H1 (cell line): ENCODE results near the gene GMEB2. TPM values are rescaled to one million over a fixed set of nuclear protein-coding genes. Genes with fewer than 3 reads are reported as not detected.

Experiments used
- CTCF ChIA-PET: fragments of 300-600 bp; sonication (Branson Sonifier 250); formaldehyde crosslinking; loops from one replicate; lab custom pipeline; 2021; ENCODE audit not compliant: partially characterized antibody; lab: Charles Lee
- POLR2A ChIA-PET: fragments of 300-600 bp; sonication (Branson Sonifier 250); formaldehyde crosslinking; loops from one replicate; lab custom pipeline; 2021; ENCODE audit warnings: inconsistent platforms; ENCODE audit not compliant: partially characterized antibody; lab: Charles Lee
- DNase-seq, 2 experiments: peaks; one replicate each; pipeline versions ENCODE4 v3.0.0 to v3.0.0-alpha.2; 2010 to 2022; ENCODE audit warnings: low spot score in 2 of 2, low read depth in 1 of 2, mixed read lengths in 1 of 2
- FAIRE-seq: peaks from 2 replicates; lab custom pipeline; 2011; peaks lifted over from hg19 to GRCh38; lab: Jason Lieb, UNC
- H2AFZ ChIP-seq: 2 replicates; pipeline ENCODE4 v1.8.1; 2012; ENCODE audit warnings: low read length, inconsistent platforms
- H2AK5ac ChIP-seq: 2 replicates; pipeline ENCODE4 v1.6.1; 2013; ENCODE audit warnings: low read depth, low read length
- H2BK120ac ChIP-seq: replicated peaks from 2 replicates; pipeline ENCODE3; 2013; ENCODE audit warnings: low read depth, low read length, inconsistent platforms
- H2BK12ac ChIP-seq: 2 replicates; pipeline ENCODE4 v1.6.1; 2013; ENCODE audit warnings: low read depth, low read length
- H2BK15ac ChIP-seq: 2 replicates; pipeline ENCODE4 v1.6.1; 2013; ENCODE audit warnings: low read length
- H2BK20ac ChIP-seq: 2 replicates; pipeline ENCODE4 v1.6.1; 2013; ENCODE audit warnings: low read length
- H2BK5ac ChIP-seq: 2 replicates; pipeline ENCODE4 v1.6.1; 2013; ENCODE audit warnings: low read depth, low read length
- H3K14ac ChIP-seq: 2 replicates; pipeline ENCODE4 v1.6.1; 2013; ENCODE audit warnings: inconsistent platforms; ENCODE audit not compliant: insufficient read length
- H3K18ac ChIP-seq: 2 replicates; pipeline ENCODE4 v1.6.1; 2013; ENCODE audit warnings: low read length; ENCODE audit errors: extremely low read depth
- H3K23ac ChIP-seq: 2 replicates; pipeline ENCODE4 v1.6.1; 2013; ENCODE audit warnings: inconsistent platforms; ENCODE audit not compliant: insufficient read length
- H3K23me2 ChIP-seq: 2 replicates; pipeline ENCODE4 v1.6.1; 2013; ENCODE audit warnings: low read depth, low read length
- H3K27ac ChIP-seq: 2 replicates; pipeline ENCODE4 v1.6.1; 2011; ENCODE audit warnings: low read depth, low read length, inconsistent platforms
- H3K27me3 ChIP-seq, 4 experiments: replicated peaks in 1 of 4; 1 replicate in 1 of 4; 2 replicates in 3 of 4; pipeline versions ENCODE4 v1.6.1 to v1.8.1; 2011 to 2013; ENCODE audit warnings: low read length in 3 of 4, mild to moderate bottlenecking in 3 of 4, inconsistent platforms in 2 of 4, mixed read lengths in 2 of 4, moderate library complexity in 1 of 4; ENCODE audit not compliant: control insufficient read depth in 3 of 4, insufficient read depth in 3 of 4; ENCODE audit errors: extremely low read depth in 1 of 4
- H3K36me3 ChIP-seq, 4 experiments: 2 replicates each; pipeline versions ENCODE4 v1.6.1 to v1.8.1; 2011 to 2013; ENCODE audit warnings: mild to moderate bottlenecking in 4 of 4, low read length in 3 of 4, moderate library complexity in 2 of 4, control low read depth in 1 of 4, inconsistent platforms in 1 of 4; ENCODE audit not compliant: insufficient read depth in 4 of 4, control insufficient read depth in 2 of 4
- H3K4ac ChIP-seq: replicated peaks from 2 replicates; pipeline ENCODE3; 2013; ENCODE audit warnings: low read length, low read depth, mixed read lengths, inconsistent platforms; ENCODE audit not compliant: insufficient read length
- H3K4me1 ChIP-seq, 4 experiments: replicated peaks in 1 of 4; 1 replicate in 1 of 4; 2 replicates in 3 of 4; pipeline versions ENCODE4 v1.6.1 to v1.8.1; 2011 to 2013; ENCODE audit warnings: low read length in 3 of 4, inconsistent platforms in 2 of 4, mixed read lengths in 1 of 4; ENCODE audit not compliant: insufficient read depth in 4 of 4, control insufficient read depth in 3 of 4
- H3K4me2 ChIP-seq, 2 experiments: 2 replicates each; pipeline versions ENCODE4 v1.6.1 to v1.8.1; 2011 to 2013; ENCODE audit warnings: low read depth in 2 of 2, low read length in 2 of 2, control low read depth in 1 of 2, inconsistent platforms in 1 of 2, mild to moderate bottlenecking in 1 of 2; ENCODE audit not compliant: insufficient read depth in 1 of 2
- H3K4me3 ChIP-seq, 4 experiments: fragments of 200-600, 300-600 bp in 1 of 4; sonication (generic), shearing (Covaris generic), sonication (Bioruptor Twin) in 1 of 4; 2 replicates each; pipeline versions ENCODE4 v1.5.1 to v1.8.1; 2011 to 2016; ENCODE audit warnings: low read length in 4 of 4, low read depth in 3 of 4, control low read depth in 2 of 4, inconsistent platforms in 2 of 4, mild to moderate bottlenecking in 2 of 4, mixed read lengths in 1 of 4, moderate library complexity in 1 of 4; ENCODE audit not compliant: insufficient read depth in 2 of 4; ENCODE audit errors: extremely low read depth in 1 of 4
- H3K56ac ChIP-seq: replicated peaks from 2 replicates; pipeline ENCODE3; 2013; ENCODE audit warnings: low read depth, mild to moderate bottlenecking, mixed read lengths, low read length, inconsistent platforms; ENCODE audit not compliant: insufficient read length
- H3K79me1 ChIP-seq: 2 replicates; pipeline ENCODE4 v1.6.1; 2013; ENCODE audit warnings: low read depth, low read length, control low read depth
- H3K79me2 ChIP-seq, 2 experiments: 2 replicates each; pipeline versions ENCODE4 v1.6.1 to v1.8.1; 2012 to 2013; ENCODE audit warnings: low read length in 2 of 2, mild to moderate bottlenecking in 2 of 2, inconsistent platforms in 1 of 2; ENCODE audit not compliant: insufficient read depth in 2 of 2, control insufficient read depth in 1 of 2
- H3K9ac ChIP-seq, 4 experiments: replicated peaks in 1 of 4; 1 replicate in 1 of 4; 2 replicates in 3 of 4; pipeline versions ENCODE4 v1.6.1 to v1.8.1; 2011 to 2013; ENCODE audit warnings: low read depth in 3 of 4, low read length in 3 of 4, control low read depth in 2 of 4, mild to moderate bottlenecking in 2 of 4, moderate library complexity in 2 of 4, inconsistent platforms in 1 of 4; ENCODE audit errors: extremely low read depth in 1 of 4
- H3K9me3 ChIP-seq, 2 experiments: 2 replicates each; pipeline versions ENCODE4 v1.6.1 to v1.8.1; 2012 to 2013; ENCODE audit warnings: mild to moderate bottlenecking in 2 of 2, moderate library complexity in 2 of 2, control low read depth in 1 of 2, inconsistent platforms in 1 of 2, low read depth in 1 of 2, low read length in 1 of 2, mixed read lengths in 1 of 2; ENCODE audit not compliant: insufficient read depth in 2 of 2
- H4K20me1 ChIP-seq, 2 experiments: replicated peaks in 1 of 2; 2 replicates each; pipeline versions ENCODE3 to v1.8.1; 2011 to 2013; ENCODE audit warnings: inconsistent platforms in 2 of 2, low read length in 2 of 2, mild to moderate bottlenecking in 1 of 2; ENCODE audit not compliant: insufficient read depth in 2 of 2, control insufficient read depth in 1 of 2
- H4K5ac ChIP-seq: 2 replicates; pipeline ENCODE4 v1.6.1; 2013; ENCODE audit warnings: low read length, low read depth, mixed read lengths, inconsistent platforms; ENCODE audit not compliant: insufficient read length
- H4K8ac ChIP-seq: 2 replicates; pipeline ENCODE4 v1.8.0; 2013; ENCODE audit warnings: mild to moderate bottlenecking, moderate library complexity, low read length, inconsistent platforms; ENCODE audit not compliant: insufficient read depth; ENCODE audit errors: extremely low read depth
- H4K91ac ChIP-seq: replicated peaks from 2 replicates; pipeline ENCODE3; 2013; ENCODE audit warnings: low read length, mixed read lengths, inconsistent platforms; ENCODE audit not compliant: insufficient read length
- FOSL1 ChIP-seq: IDR thresholded peaks from 2 replicates; pipeline ENCODE4 v1.6.1; 2011; ENCODE audit warnings: mild to moderate bottlenecking, low read depth, low read length, moderate library complexity; ENCODE audit not compliant: insufficient read depth
- HDAC2 ChIP-seq, 2 experiments: fragments of 300-600 bp in 1 of 2; sonication (generic) in 1 of 2; IDR thresholded peaks; 2 replicates each; pipeline ENCODE4 v1.6.1; 2011 to 2012; ENCODE audit warnings: low read depth in 2 of 2, low read length in 2 of 2, mild to moderate bottlenecking in 2 of 2, moderate library complexity in 2 of 2, borderline replicate concordance in 1 of 2, inconsistent platforms in 1 of 2
- WGBS, 2 experiments: shearing (Covaris generic) in 1 of 2; methylation state at CpG; one replicate each; pipeline versions ENCODE4 v1.1.6 to v1.1.7; 2013 to 2015; ENCODE audit warnings: low lambda C conversion rate in 2 of 2, mixed read lengths in 2 of 2, inconsistent platforms in 1 of 2, low coverage in 1 of 2, missing lambda C conversion rate in 1 of 2; ENCODE audit not compliant: insufficient replicate concordance in 2 of 2, insufficient coverage in 1 of 2, insufficient read length in 1 of 2; ENCODE audit errors: extremely low coverage in 1 of 2, missing lambda C conversion rate in 1 of 2; 5-methylcytosine and 5-hydroxymethylcytosine counted together
- polyA plus RNA-seq, 7 experiments: library from polyadenylated mRNA; depleted of rRNA in 3 of 7; stranded (reverse) in 5 of 7; unstranded in 2 of 7; fragments of >200 nt in 5 of 7; fragments of 200-250 nt in 2 of 7; gene quantifications; 1 replicate in 5 of 7; 2 replicates in 1 of 7; 4 replicates in 1 of 7; pipeline versions ENCODE4 v1.2.1 to v1.2.3, GENCODE V29; 2011 to 2013; ENCODE audit warnings: missing spikeins in 2 of 7, mixed read lengths in 2 of 7
- total RNA-seq: library from RNA; stranded (reverse); fragmentation: NEBNext Ultra II Directional; extraction: Animal tissue kit (Norgen Biotek cat#: 25700); gene quantifications from 2 replicates; pipeline ENCODE4 v1.2.1, GENCODE V29; 2021
- TF ChIP-seq, protein P1 (sequence below), 3 experiments: IDR thresholded peaks; 1 replicate in 2 of 3; 2 replicates in 1 of 3; pipeline versions ENCODE4 v1.5.1 to v1.6.1; 2011; ENCODE audit warnings: low read length in 3 of 3, mild to moderate bottlenecking in 3 of 3, inconsistent platforms in 2 of 3, low read depth in 1 of 3, moderate library complexity in 1 of 3; ENCODE audit not compliant: insufficient read depth in 1 of 3; ENCODE audit errors: control extremely low read depth in 1 of 3

GMEB2 gene
- total and polyA plus RNA-seq, 2 of the 8 experiments (the other 6 are each of a cell fraction or from before 2014, with no cell fraction given), result 12.9 to 14.2 TPM

- Histone ChIP-seq H4K8ac (0 out of 2 replicates have a peak overlapping the region, but pooled peaks have one; percentile 22), H3K56ac (no peak overlapping the region), H3K9ac (no peak overlapping the region), H2BK12ac (peak overlapping the region; percentile 75; the same call in 1 of the 2 replicates), H4K20me1 (no peaks in the 10 kb centered on the region), H2BK120ac (no peak overlapping the region), H3K4me3 (peak overlapping the region in 1 of 4 experiments; percentile 48; a peak in 2 of 8 replicates), H3K27ac (no peak overlapping the region), H2BK20ac (0 out of 2 replicates have a peak overlapping the region, but pooled peaks have one; percentile 61), H3K4me2 (peak overlapping the region in 1 of 2 experiments; percentile 67; a peak in 2 of 4 replicates), H2BK5ac (no peak overlapping the region), H3K79me1 (no peaks in the 10 kb centered on the region), H3K4me1 (peaks cover 0 to 23% (median 3%) of the 10 kb centered on the region in 4 experiments; a peak in 5 of 7 replicates), H3K23ac (no peak overlapping the region), H3K79me2 (no peaks in the 10 kb centered on the region), H3K18ac (0 out of 2 replicates have a peak overlapping the region, but pooled peaks have one; percentile 51), H2AK5ac (no peak overlapping the region), H4K5ac (peak overlapping the region; percentile 29), H3K14ac (no peak overlapping the region), H3K9me3 (no peaks in the 10 kb centered on the region), H2AFZ (no peak overlapping the region), H3K36me3 (no peaks in the 10 kb centered on the region), H3K4ac (no peak overlapping the region), H4K91ac (no peak overlapping the region), H3K27me3 (no peaks in the 10 kb centered on the region), H2BK15ac (no peak overlapping the region), H3K23me2 (no peaks in the 10 kb centered on the region)
- TF ChIP-seq HDAC2 (IDR thresholded peaks at IDR 0.05; ENCODE audit: borderline replicate concordance in 1 of 2, low read depth in 2 of 2, low read length in 2 of 2), result peak in 1 of 2 experiments; percentile 40; a peak in 1 of 4 replicates
- TF ChIP-seq, protein P1, sequence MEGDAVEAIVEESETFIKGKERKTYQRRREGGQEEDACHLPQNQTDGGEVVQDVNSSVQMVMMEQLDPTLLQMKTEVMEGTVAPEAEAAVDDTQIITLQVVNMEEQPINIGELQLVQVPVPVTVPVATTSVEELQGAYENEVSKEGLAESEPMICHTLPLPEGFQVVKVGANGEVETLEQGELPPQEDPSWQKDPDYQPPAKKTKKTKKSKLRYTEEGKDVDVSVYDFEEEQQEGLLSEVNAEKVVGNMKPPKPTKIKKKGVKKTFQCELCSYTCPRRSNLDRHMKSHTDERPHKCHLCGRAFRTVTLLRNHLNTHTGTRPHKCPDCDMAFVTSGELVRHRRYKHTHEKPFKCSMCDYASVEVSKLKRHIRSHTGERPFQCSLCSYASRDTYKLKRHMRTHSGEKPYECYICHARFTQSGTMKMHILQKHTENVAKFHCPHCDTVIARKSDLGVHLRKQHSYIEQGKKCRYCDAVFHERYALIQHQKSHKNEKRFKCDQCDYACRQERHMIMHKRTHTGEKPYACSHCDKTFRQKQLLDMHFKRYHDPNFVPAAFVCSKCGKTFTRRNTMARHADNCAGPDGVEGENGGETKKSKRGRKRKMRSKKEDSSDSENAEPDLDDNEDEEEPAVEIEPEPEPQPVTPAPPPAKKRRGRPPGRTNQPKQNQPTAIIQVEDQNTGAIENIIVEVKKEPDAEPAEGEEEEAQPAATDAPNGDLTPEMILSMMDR (IDR thresholded peaks at IDR 0.05; ENCODE audit: control extremely low read depth in 1 of 3, insufficient read depth in 1 of 3, low read depth in 1 of 3, low read length in 3 of 3), result peak in 2 of 3 experiments; percentile 40 to 47; a peak in 3 of 4 replicates
- TF ChIP-seq FOSL1, result no peak
- ChIA-PET POLR2A (interaction anchor here (1.1 to 3.7 kb wide), 4 partner anchors 16 to 104 kb away, joined by 4 to 26 read pairs (median 4); partner anchors contain the start of gene PPDPF), CTCF (interaction anchor here (0.5 to 4.8 kb wide), 66 partner anchors 8 to 638 kb away, joined by 3 to 23 read pairs (median 4); partner anchors contain the start of genes CHRNA4, FNDC11, HELZ2 and LIME1)
- DNase-seq (no peak), FAIRE-seq (no peak)
- WGBS, 2 experiments, result 74% methylated on average over 17 of the region's 27 CpGs; no CpG with 5 or more reads in 1 of the 2 experiments
Measured at GRCh38 chr20:63538204-63539091, 88.5 kb downstream of the GMEB2 start.
